Pancreas (tissue), 10 donors: ENCODE measurements around the gene GSE1. TPM values are rescaled to one million over a fixed set of nuclear protein-coding genes. Genes with fewer than 3 reads are reported as not detected.

Experiments
- ATAC-seq, 4 donors: fragments of 200-7000 bp; cut with Tn5 transposase; one replicate each; pipeline versions ENCODE4 v1.8.0 to v1.9.1; 2020; ENCODE audit warnings: mild to moderate bottlenecking in 4 of 4, moderate library complexity in 4 of 4
- DNase-seq, 6 donors: peaks; one replicate each; pipeline ENCODE4 v3.0.0-alpha.2; 2020
- FAIRE-seq: peaks from 2 replicates; lab custom pipeline; 2012; peaks lifted over from hg19 to GRCh38; lab: Jason Lieb, UNC
- H3K27ac ChIP-seq, 4 donors: fragments of 200-600 bp; sonication (generic); 1 replicate in 3 of 4; 2 replicates in 1 of 4; pipeline versions ENCODE4 v1.5.0 to v1.8.0; 2020
- H3K27me3 ChIP-seq, 4 donors: fragments of 200-600 bp; one replicate each; pipeline ENCODE4 v1.8.0; 2021
- H3K36me3 ChIP-seq, 3 donors: fragments of 200-600 bp; sonication (generic) in 1 of 3; one replicate each; pipeline versions ENCODE4 v1.5.0 to v1.8.0; 2020 to 2021
- H3K4me1 ChIP-seq, 3 donors: fragments of 200-600 bp; one replicate each; pipeline ENCODE4 v1.8.0; 2021
- H3K4me3 ChIP-seq, 4 donors: fragments of 200-600 bp; sonication (generic) in 2 of 4; one replicate each; pipeline versions ENCODE4 v1.5.0 to v1.8.0; 2020 to 2021
- H3K9me3 ChIP-seq, 4 donors: fragments of 200-600 bp; one replicate each; pipeline ENCODE4 v1.8.0; 2021
- CTCF ChIP-seq, 4 donors: fragments of 200-600 bp; sonication (generic) in 3 of 4; IDR thresholded peaks; one replicate each; pipeline versions ENCODE4 v1.5.0 to v1.8.0; 2021; ENCODE audit warnings: antibody characterized with exemption in 4 of 4
- WGBS, 2 donors: extraction: QIAGEN DNeasy Blood & Tissue Kit; methylation state at CpG; one replicate each; pipeline ENCODE4 v1.1.7; 2013; 5-methylcytosine and 5-hydroxymethylcytosine counted together
- intact Hi-C, 3 donors: fragments of 100-400 bp; cut with DNase I; formaldehyde crosslinking; loops; one replicate each; pipeline versions ENCODE4 v1.11.1 to v1.14.2; 2022
- polyA plus RNA-seq, 2 donors: library from polyadenylated mRNA; stranded (reverse); fragments of 200-250 nt; gene quantifications; one replicate each; pipeline ENCODE4 v1.2.3, GENCODE V29; 2013
- total RNA-seq, 6 donors: library from RNA; stranded (reverse); fragmentation: NEBNext Ultra II Directional in 4 of 6; extraction: Animal tissue kit (Norgen Biotek cat#: 25700) in 4 of 6; gene quantifications; one replicate each; pipeline versions ENCODE4 v1.2.1 to v1.2.4, GENCODE V29; 2021 to 2023
- donor health status: healthy with polysubstance abuse.
- donor health status: DM: no; HTN: no; CAD: no; lungs with moderate emphysema.
- donor health status: DM: no; HTN: no; CAD: no.
- donor health status: control.
- donor health status: control.
- donor health status: Bipolar disorder and iron deficiency.
- donor health status: DM: yes; HTN: yes; CAD: no.
- donor health status: DM: no; HTN: no; CAD: no.
- donor health status: DM: no; HTN: no; CAD: no.
- donor health status: DM: yes; HTN: yes; CAD: no.

GSE1 gene
- total and polyA plus RNA-seq, 8 donors = 32.0 to 61.5 (median 41.9) TPM

- TF ChIP-seq CTCF (IDR thresholded peaks at IDR 0.05) = no peak
- H3K27me3 ChIP-seq = no peaks in the 10 kb centered on the region
- WGBS, 2 donors = 92 to 99% methylated on average over 9 of the region's 9 CpGs
- intact Hi-C loops = loop anchor here in 1 of 3 donors (5.0 kb wide), 1 partner anchor 50 kb away; no protein-coding TSS in a partner anchor
- H3K9me3 ChIP-seq = no peaks in the 10 kb centered on the region
- FAIRE-seq (no peak), ATAC-seq (no peak), DNase-seq (peak in 1 of 6 donors; percentile 44)
- no peak overlapping the region for H3K4me3 ChIP-seq
- H3K36me3 ChIP-seq = peaks cover 15 to 86% (median 65%) of the 10 kb centered on the region in 3 donors
- H3K27ac ChIP-seq = no peak overlapping the region
- no peaks in the 10 kb centered on the region for H3K4me1 ChIP-seq
Measured at GRCh38 chr16:85667261-85667660, 54.1 kb downstream of the GSE1 start.

- no peak for ATAC-seq
- no peak for TF ChIP-seq CTCF (IDR thresholded peaks at IDR 0.05)
- 86 to 90% methylated on average over 16 of the region's 16 CpGs for WGBS, 2 donors
- intact Hi-C loops = loop anchor here in 1 of 3 donors (5.0 kb wide), 1 partner anchor 49 kb away; no protein-coding TSS in a partner anchor
- Histone ChIP-seq H3K4me3 (no peak overlapping the region), H3K36me3 (peaks cover 17 to 87% (median 58%) of the 10 kb centered on the region in 3 donors), H3K4me1 (peaks cover 0 to under 1% (median 0%) of the 10 kb centered on the region in 3 donors), H3K9me3 (no peaks in the 10 kb centered on the region), H3K27ac (no peak overlapping the region), H3K27me3 (no peaks in the 10 kb centered on the region)
- peak in 2 of 6 donors; percentile 46 to 51 for DNase-seq
- no peak for FAIRE-seq
Measured at GRCh38 chr16:85667841-85668413, 54.8 kb downstream of the GSE1 start.

- FAIRE-seq (no peak), DNase-seq (peak in 1 of 6 donors; percentile 35), ATAC-seq (no peak)
- Histone ChIP-seq H3K4me1 (peaks cover 5 to 10% (median 9%) of the 10 kb centered on the region in 3 donors), H3K4me3 (no peak overlapping the region), H3K36me3 (peaks cover 17 to 82% (median 49%) of the 10 kb centered on the region in 3 donors), H3K9me3 (no peaks in the 10 kb centered on the region), H3K27ac (no peak overlapping the region), H3K27me3 (no peaks in the 10 kb centered on the region)
- 75 to 80% methylated on average over 10 of the region's 10 CpGs for WGBS, 2 donors
- no peak for TF ChIP-seq CTCF (IDR thresholded peaks at IDR 0.05)
- intact Hi-C loops = loop anchor here in 1 of 3 donors (5.0 kb wide), 1 partner anchor 48 kb away; no protein-coding TSS in a partner anchor
Measured at GRCh38 chr16:85668676-85669424, 55.7 kb downstream of the GSE1 start.

- H3K36me3 ChIP-seq = peaks cover 14 to 64% (median 33%) of the 10 kb centered on the region in 3 donors
- no peak for FAIRE-seq
Measured at GRCh38 chr16:85670840-85671239, 57.7 kb downstream of the GSE1 start.

More at GRCh38 chr16:85670840-85671239, 57.7 kb downstream of the GSE1 start:
- ATAC-seq (no peak), DNase-seq (peak in 2 of 6 donors; percentile 17 to 21)
- Histone ChIP-seq H3K27ac (no peak overlapping the region), H3K4me1 (peaks cover 14 to 24% (median 21%) of the 10 kb centered on the region in 3 donors), H3K9me3 (no peaks in the 10 kb centered on the region), H3K27me3 (no peaks in the 10 kb centered on the region), H3K4me3 (no peak overlapping the region)
- no peak for TF ChIP-seq CTCF (IDR thresholded peaks at IDR 0.05)
- intact Hi-C loops = no loop called here
- 95 to 97% methylated on average over 14 of the region's 14 CpGs for WGBS, 2 donors
